ENCODE measurements around the gene HIGD1A.

Gene HIGD1A

GRCh38 chr3:42741796-42742195 is 62.5 kb downstream of the HIGD1A start:
- H3K9ac ChIP-seq (ENCODE audit: low read length) = no peak overlapping the region
- H3K36me3 ChIP-seq (ENCODE audit: low read length) = no peaks in the 10 kb centered on the region
- no peaks in the 10 kb centered on the region for H3K9me3 ChIP-seq (ENCODE audit: insufficient read depth, low read length)
- no peak overlapping the region for H2AFZ ChIP-seq (ENCODE audit: low read depth, low read length, severe bottlenecking)
- no peaks in the 10 kb centered on the region for H3K27me3 ChIP-seq (ENCODE audit: low read length)
- no peaks in the 10 kb centered on the region for H3F3A ChIP-seq (ENCODE audit: insufficient read depth)
- no peak overlapping the region for H3K27ac ChIP-seq (ENCODE audit: low read depth, low read length)
- no peaks in the 10 kb centered on the region for H3K9me2 ChIP-seq (replicated peaks; ENCODE audit: insufficient read depth, low read length)
- H3K79me2 ChIP-seq (ENCODE audit: insufficient read depth, low read length) = no peaks in the 10 kb centered on the region
- no peak overlapping the region for H3K4me3 ChIP-seq (ENCODE audit: insufficient read depth, low read length, poor library complexity, severe bottlenecking)
- H3K4me2 ChIP-seq (ENCODE audit: low read depth, low read length, poor library complexity, severe bottlenecking) = no peak overlapping the region
- no peaks in the 10 kb centered on the region for H4K20me1 ChIP-seq (ENCODE audit: low read depth, low read length)
- no peak for TF ChIP-seq EZH2phosphoT487 (conservative IDR thresholded peaks at IDR 0.05; ENCODE audit: low read length)
- TF ChIP-seq CTCF (IDR thresholded peaks at IDR 0.05; ENCODE audit: insufficient read depth, low read length, poor library complexity, severe bottlenecking) = no peak

- H3K4me2 ChIP-seq (ENCODE audit: low read depth, low read length, poor library complexity, severe bottlenecking) = no peak overlapping the region
- no peak for TF ChIP-seq EZH2phosphoT487 (conservative IDR thresholded peaks at IDR 0.05; ENCODE audit: low read length)
- TF ChIP-seq CTCF (IDR thresholded peaks at IDR 0.05; ENCODE audit: insufficient read depth, low read length, poor library complexity, severe bottlenecking) = no peak
- no peaks in the 10 kb centered on the region for H3K27me3 ChIP-seq (ENCODE audit: low read length)
- H2AFZ ChIP-seq (ENCODE audit: low read depth, low read length, severe bottlenecking) = no peak overlapping the region
- no peak overlapping the region for H3K9ac ChIP-seq (ENCODE audit: low read length)
- no peaks in the 10 kb centered on the region for H3K79me2 ChIP-seq (ENCODE audit: insufficient read depth, low read length)
- H3K27ac ChIP-seq (ENCODE audit: low read depth, low read length) = no peak overlapping the region
- no peaks in the 10 kb centered on the region for H3K36me3 ChIP-seq (ENCODE audit: low read length)
- no peaks in the 10 kb centered on the region for H3K9me2 ChIP-seq (replicated peaks; ENCODE audit: insufficient read depth, low read length)
- H3K9me3 ChIP-seq (ENCODE audit: insufficient read depth, low read length) = no peaks in the 10 kb centered on the region
- no peak overlapping the region for H3K4me3 ChIP-seq (ENCODE audit: insufficient read depth, low read length, poor library complexity, severe bottlenecking)
- H4K20me1 ChIP-seq (ENCODE audit: low read depth, low read length) = no peaks in the 10 kb centered on the region
- no peaks in the 10 kb centered on the region for H3F3A ChIP-seq (ENCODE audit: insufficient read depth)
Measured at GRCh38 chr3:42739401-42740158, 64.7 kb downstream of the HIGD1A start.

GRCh38 chr3:42736531-42736930 is 67.8 kb downstream of the HIGD1A start:
- Histone ChIP-seq H3K4me3 (ENCODE audit: insufficient read depth, low read length, poor library complexity, severe bottlenecking) (no peak overlapping the region), H3K9me3 (ENCODE audit: insufficient read depth, low read length) (no peaks in the 10 kb centered on the region), H3K4me2 (ENCODE audit: low read depth, low read length, poor library complexity, severe bottlenecking) (no peak overlapping the region), H2AFZ (ENCODE audit: low read depth, low read length, severe bottlenecking) (no peak overlapping the region), H3K27ac (ENCODE audit: low read depth, low read length) (no peak overlapping the region), H3K9ac (ENCODE audit: low read length) (no peak overlapping the region), H3K9me2 (replicated peaks; ENCODE audit: insufficient read depth, low read length) (no peaks in the 10 kb centered on the region), H3K79me2 (ENCODE audit: insufficient read depth, low read length) (no peaks in the 10 kb centered on the region), H3K36me3 (ENCODE audit: low read length) (no peaks in the 10 kb centered on the region), H3F3A (ENCODE audit: insufficient read depth) (no peaks in the 10 kb centered on the region), H4K20me1 (ENCODE audit: low read depth, low read length) (no peaks in the 10 kb centered on the region), H3K27me3 (ENCODE audit: low read length) (no peaks in the 10 kb centered on the region)
- TF ChIP-seq EZH2phosphoT487 (conservative IDR thresholded peaks at IDR 0.05; ENCODE audit: low read length) (no peak), CTCF (IDR thresholded peaks at IDR 0.05; ENCODE audit: insufficient read depth, low read length, poor library complexity, severe bottlenecking) (no peak)
